Duodenal mucosa (tissue), 2 donors: Measurements from ENCODE around the gene COA4.

Experiments used
- H3K27ac ChIP-seq: one replicate; pipeline ENCODE4 v1.7.0; 2013; ENCODE audit warnings: low read depth, low read length
- H3K27me3 ChIP-seq, 2 donors: one replicate each; pipeline ENCODE4 v1.7.0; 2013; ENCODE audit warnings: low read length in 2 of 2, control low read depth in 1 of 2; ENCODE audit not compliant: insufficient read depth in 2 of 2, control insufficient read depth in 1 of 2
- H3K36me3 ChIP-seq, 2 donors: one replicate each; pipeline ENCODE4 v1.7.0; 2013; ENCODE audit warnings: low read length in 2 of 2, control low read depth in 1 of 2; ENCODE audit not compliant: insufficient read depth in 2 of 2, control insufficient read depth in 1 of 2
- H3K4me1 ChIP-seq, 2 donors: one replicate each; pipeline ENCODE4 v1.7.0; 2013; ENCODE audit warnings: low read length in 2 of 2, control low read depth in 1 of 2; ENCODE audit not compliant: insufficient read depth in 2 of 2, control insufficient read depth in 1 of 2
- H3K4me3 ChIP-seq, 2 donors: one replicate each; pipeline ENCODE4 v1.7.0; 2013; ENCODE audit warnings: low read length in 2 of 2, low read depth in 1 of 2
- H3K9ac ChIP-seq, 2 donors: one replicate each; pipeline ENCODE4 v1.7.0; 2013; ENCODE audit warnings: low read length in 2 of 2, low read depth in 1 of 2
- H3K9me3 ChIP-seq, 2 donors: one replicate each; pipeline ENCODE4 v1.7.0; 2013; ENCODE audit warnings: low read length in 2 of 2, control low read depth in 1 of 2; ENCODE audit not compliant: control insufficient read depth in 1 of 2

The COA4 gene

DNA sequence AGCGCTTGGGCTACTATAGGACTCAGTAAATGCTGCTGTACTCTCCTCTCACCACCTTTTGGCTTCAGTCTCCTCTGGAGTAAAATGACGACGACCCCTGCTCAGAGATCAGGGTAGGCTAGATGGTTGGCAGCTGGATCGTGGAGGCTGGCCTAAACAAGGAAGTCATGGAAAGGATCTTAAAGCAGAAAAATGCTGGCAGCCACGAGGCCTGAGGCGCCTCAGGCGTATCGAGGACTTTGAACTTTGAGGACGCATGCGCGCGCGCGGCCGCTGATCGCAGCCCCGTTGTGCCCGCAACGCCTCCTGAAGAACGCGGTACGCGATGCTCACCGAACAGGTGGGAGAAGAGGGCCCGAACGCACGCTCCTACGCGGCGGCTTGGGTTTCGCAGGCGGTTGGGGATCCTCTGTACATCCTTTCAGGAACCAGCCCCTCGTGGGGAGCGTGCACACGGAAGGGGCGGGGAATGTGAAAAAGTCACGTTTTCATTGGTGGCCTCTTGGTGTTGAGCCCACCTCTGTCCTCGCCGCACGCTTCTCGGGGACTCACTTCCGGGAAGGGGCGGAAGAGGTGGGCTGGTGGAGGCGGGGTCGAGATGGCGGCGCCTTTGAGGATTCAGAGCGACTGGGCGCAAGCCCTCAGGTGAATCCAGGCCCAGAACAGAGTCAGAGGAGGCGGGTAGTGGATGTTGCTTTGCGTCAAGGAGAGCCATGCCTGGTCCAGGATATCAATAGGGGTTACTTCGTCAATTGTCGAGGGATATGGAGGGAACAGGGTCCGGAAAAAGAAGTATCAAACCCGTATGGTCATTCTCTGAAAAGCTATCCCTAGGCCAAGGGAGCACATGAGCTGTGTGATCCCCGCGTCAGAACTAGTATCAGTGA lies at the start of gene COA4, which contains the start of gene PAAF1:
Gene COA4 (minus strand): TSS at position 423 of the 887 bp plus-strand sequence. CDS start 3,468 bp downstream, outside the sequence.
Gene PAAF1 (plus strand): TSS at position 576 of the 887 bp plus-strand sequence. CDS start 23 bp downstream, at position 599.
- Histone ChIP-seq H3K9ac (peak within 1 kb of the TSS; percentile 85 to 92), H3K27me3 (no peaks in the 10 kb centered on the region), H3K27ac (peak within 1 kb of the TSS; percentile 89), H3K9me3 (no peaks in the 10 kb centered on the region), H3K36me3 (peaks cover 0 to 29% of the 10 kb centered on the region in 2 donors), H3K4me3 (peak within 1 kb of the TSS; percentile 92 to 96), H3K4me1 (peaks cover 21 to 29% of the 10 kb centered on the region in 2 donors)

DNA sequence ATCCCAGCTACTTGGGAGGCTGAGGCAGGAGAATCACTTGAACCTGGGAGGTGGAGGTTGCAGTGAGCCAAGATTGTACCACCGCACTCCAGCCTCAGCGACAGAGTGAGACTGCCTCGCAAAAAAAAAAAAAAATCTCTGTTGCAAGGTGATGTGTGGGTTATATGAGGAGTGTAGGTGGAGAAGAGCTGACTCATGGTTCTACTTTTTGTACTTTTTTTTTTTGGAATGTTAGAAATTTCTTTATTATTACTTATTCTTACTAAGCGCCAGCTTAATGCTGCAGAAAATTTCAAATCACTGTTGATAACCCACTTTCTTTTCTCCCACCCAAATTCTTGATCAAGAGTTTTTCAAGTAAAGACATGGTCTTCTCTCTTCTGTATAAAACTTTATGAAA lies 44.5 kb upstream of the COA4 start:
- H3K4me3 ChIP-seq: no peak overlapping the region
- no peaks in the 10 kb centered on the region for H3K27me3 ChIP-seq
- H3K27ac ChIP-seq: no peak overlapping the region
- peaks cover 13 to 44% of the 10 kb centered on the region in 2 donors for H3K36me3 ChIP-seq
- no peaks in the 10 kb centered on the region for H3K4me1 ChIP-seq
- H3K9ac ChIP-seq: no peak overlapping the region
- no peaks in the 10 kb centered on the region for H3K9me3 ChIP-seq

- Histone ChIP-seq H3K4me3 (no peak overlapping the region), H3K27me3 (no peaks in the 10 kb centered on the region), H3K9me3 (no peaks in the 10 kb centered on the region), H3K9ac (no peak overlapping the region), H3K36me3 (peaks cover 10 to 50% of the 10 kb centered on the region in 2 donors), H3K27ac (no peak overlapping the region), H3K4me1 (peaks cover 7 to 18% of the 10 kb centered on the region in 2 donors)
Observed at GRCh38 chr11:73916435-73916834, 39.8 kb upstream of the COA4 start.

GRCh38 chr11:73914284-73914683 lies 37.6 kb upstream of the COA4 start:
- Histone ChIP-seq H3K27me3 (no peaks in the 10 kb centered on the region), H3K4me3 (no peak overlapping the region), H3K9ac (no peak overlapping the region), H3K4me1 (peaks cover 7 to 18% of the 10 kb centered on the region in 2 donors), H3K9me3 (no peaks in the 10 kb centered on the region), H3K27ac (no peak overlapping the region), H3K36me3 (peaks cover 8 to 59% of the 10 kb centered on the region in 2 donors)

GRCh38 chr11:73913472-73913871 lies 36.8 kb upstream of the COA4 start:
- no peaks in the 10 kb centered on the region for H3K27me3 ChIP-seq
- H3K36me3 ChIP-seq: peaks cover 4 to 54% of the 10 kb centered on the region in 2 donors
- H3K4me1 ChIP-seq: peaks cover 7 to 18% of the 10 kb centered on the region in 2 donors
- no peaks in the 10 kb centered on the region for H3K9me3 ChIP-seq
- no peak overlapping the region for H3K27ac ChIP-seq
- no peak overlapping the region for H3K9ac ChIP-seq
- H3K4me3 ChIP-seq: no peak overlapping the region

- no peak overlapping the region for H3K9ac ChIP-seq
- H3K9me3 ChIP-seq: no peaks in the 10 kb centered on the region
- H3K27ac ChIP-seq: no peak overlapping the region
- peaks cover 9 to 49% of the 10 kb centered on the region in 2 donors for H3K36me3 ChIP-seq
- H3K4me3 ChIP-seq: no peak overlapping the region
- H3K27me3 ChIP-seq: no peaks in the 10 kb centered on the region
- H3K4me1 ChIP-seq: peaks cover 7 to 18% of the 10 kb centered on the region in 2 donors
Observed at GRCh38 chr11:73912026-73912425, 35.4 kb upstream of the COA4 start.

- Histone ChIP-seq H3K9me3 (no peaks in the 10 kb centered on the region), H3K4me3 (no peak overlapping the region), H3K27me3 (no peaks in the 10 kb centered on the region), H3K36me3 (peaks cover 11 to 42% of the 10 kb centered on the region in 2 donors), H3K4me1 (peaks cover 2 to 3% of the 10 kb centered on the region in 2 donors), H3K9ac (no peak overlapping the region), H3K27ac (no peak overlapping the region)
Observed at GRCh38 chr11:73907191-73907590, 30.5 kb upstream of the COA4 start.

GRCh38 chr11:73902303-73902702 lies 25.7 kb upstream of the COA4 start:
- Histone ChIP-seq H3K27me3 (no peaks in the 10 kb centered on the region), H3K9ac (no peak overlapping the region), H3K4me3 (no peak overlapping the region), H3K27ac (no peak overlapping the region), H3K4me1 (no peaks in the 10 kb centered on the region), H3K9me3 (no peaks in the 10 kb centered on the region), H3K36me3 (peaks cover 16 to 30% of the 10 kb centered on the region in 2 donors)

GRCh38 chr11:73894725-73895335 lies 18.2 kb upstream of the COA4 start:
- Histone ChIP-seq H3K4me1 (no peaks in the 10 kb centered on the region), H3K9ac (no peak overlapping the region), H3K27me3 (no peaks in the 10 kb centered on the region), H3K36me3 (peaks cover 9 to 37% of the 10 kb centered on the region in 2 donors), H3K9me3 (no peaks in the 10 kb centered on the region), H3K27ac (no peak overlapping the region), H3K4me3 (no peak overlapping the region)

DNA sequence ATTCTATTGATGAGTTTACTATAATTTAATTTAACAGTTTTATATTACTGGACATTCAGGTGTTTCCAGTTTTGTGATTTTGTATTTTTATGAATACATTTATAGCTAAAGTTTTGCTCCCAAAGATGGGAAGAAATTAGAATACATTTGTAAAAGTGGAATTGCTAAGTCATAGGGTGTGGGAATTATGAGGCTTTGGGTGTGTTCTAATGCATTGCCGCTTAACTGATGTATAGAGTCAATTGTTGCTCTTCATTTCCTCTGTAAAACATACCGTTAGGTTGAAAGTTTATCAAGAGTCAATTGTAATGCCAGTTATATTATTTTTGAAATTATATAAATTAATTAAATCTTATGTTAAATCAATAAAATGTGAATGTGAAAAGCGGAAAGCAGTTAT lies 16.4 kb upstream of the COA4 start:
- Histone ChIP-seq H3K36me3 (peaks cover 6 to 35% of the 10 kb centered on the region in 2 donors), H3K4me1 (no peaks in the 10 kb centered on the region)

More for the DNA sequence above, 16.4 kb upstream of the COA4 start:
- Histone ChIP-seq H3K4me3 (no peak overlapping the region), H3K9ac (no peak overlapping the region), H3K27me3 (no peaks in the 10 kb centered on the region), H3K27ac (no peak overlapping the region), H3K9me3 (no peaks in the 10 kb centered on the region)
